Measurements from ENCODE around the gene MUC5B.

- no peak for TF ChIP-seq CTCF (conservative IDR thresholded peaks at IDR 0.05 in 1 of 2, IDR thresholded peaks at IDR 0.05 in 1 of 2; ENCODE audit: low read depth in 1 of 2, low read length in 2 of 2)
- TF ChIP-seq EZH2 (IDR thresholded peaks at IDR 0.05; ENCODE audit: low read length, missing control alignments), result no peak
These were observed 19.4 kb downstream of the MUC5B start for GRCh38 chr11:1242289-1242688.
